GM12801 (cell line): ENCODE measurements around the gene ITIH4.

Experiments
- TF ChIP-seq, protein P1 (sequence below): IDR thresholded peaks from one replicate; pipeline ENCODE4 v1.5.1; 2011; ENCODE audit warnings: control low read depth; ENCODE audit not compliant: insufficient read length; ENCODE audit errors: extremely low read depth

Gene ITIH4

DNA sequence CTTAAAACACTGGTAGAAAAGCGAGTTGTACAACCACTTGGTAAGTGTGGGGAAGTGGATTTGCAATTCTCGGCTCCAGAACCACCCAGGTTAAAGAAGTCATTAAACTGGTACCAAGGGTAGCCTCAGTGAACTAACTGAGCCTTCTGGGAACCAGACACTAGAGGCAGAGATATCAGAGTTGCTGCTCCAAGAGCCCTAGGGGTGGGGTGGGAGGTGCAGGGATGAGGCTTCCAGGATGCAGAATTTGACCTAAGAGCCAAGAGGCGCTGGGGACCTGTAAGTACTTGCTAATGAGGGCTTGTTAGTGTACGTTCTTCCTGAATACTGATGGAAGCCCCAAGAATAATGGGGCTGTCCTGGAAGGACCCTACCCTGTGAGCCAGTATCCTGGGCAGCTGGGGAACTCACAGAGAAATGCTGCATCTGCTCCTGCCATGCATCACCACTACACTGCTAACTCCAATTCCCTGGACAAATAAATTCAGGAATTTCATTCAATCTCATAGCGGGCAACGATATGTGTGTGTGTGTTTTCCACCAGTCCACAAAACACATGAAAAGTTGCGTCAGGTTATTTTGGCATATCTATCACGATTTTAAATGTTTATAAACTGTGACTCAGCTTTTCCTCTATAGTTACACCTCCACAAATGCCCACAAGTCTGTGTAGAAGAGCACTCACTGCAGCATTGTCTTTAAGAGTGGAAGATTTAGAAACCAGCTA, 43.1 kb upstream of the ITIH4 start:
- TF ChIP-seq, protein P1, sequence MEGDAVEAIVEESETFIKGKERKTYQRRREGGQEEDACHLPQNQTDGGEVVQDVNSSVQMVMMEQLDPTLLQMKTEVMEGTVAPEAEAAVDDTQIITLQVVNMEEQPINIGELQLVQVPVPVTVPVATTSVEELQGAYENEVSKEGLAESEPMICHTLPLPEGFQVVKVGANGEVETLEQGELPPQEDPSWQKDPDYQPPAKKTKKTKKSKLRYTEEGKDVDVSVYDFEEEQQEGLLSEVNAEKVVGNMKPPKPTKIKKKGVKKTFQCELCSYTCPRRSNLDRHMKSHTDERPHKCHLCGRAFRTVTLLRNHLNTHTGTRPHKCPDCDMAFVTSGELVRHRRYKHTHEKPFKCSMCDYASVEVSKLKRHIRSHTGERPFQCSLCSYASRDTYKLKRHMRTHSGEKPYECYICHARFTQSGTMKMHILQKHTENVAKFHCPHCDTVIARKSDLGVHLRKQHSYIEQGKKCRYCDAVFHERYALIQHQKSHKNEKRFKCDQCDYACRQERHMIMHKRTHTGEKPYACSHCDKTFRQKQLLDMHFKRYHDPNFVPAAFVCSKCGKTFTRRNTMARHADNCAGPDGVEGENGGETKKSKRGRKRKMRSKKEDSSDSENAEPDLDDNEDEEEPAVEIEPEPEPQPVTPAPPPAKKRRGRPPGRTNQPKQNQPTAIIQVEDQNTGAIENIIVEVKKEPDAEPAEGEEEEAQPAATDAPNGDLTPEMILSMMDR, result no peak

DNA sequence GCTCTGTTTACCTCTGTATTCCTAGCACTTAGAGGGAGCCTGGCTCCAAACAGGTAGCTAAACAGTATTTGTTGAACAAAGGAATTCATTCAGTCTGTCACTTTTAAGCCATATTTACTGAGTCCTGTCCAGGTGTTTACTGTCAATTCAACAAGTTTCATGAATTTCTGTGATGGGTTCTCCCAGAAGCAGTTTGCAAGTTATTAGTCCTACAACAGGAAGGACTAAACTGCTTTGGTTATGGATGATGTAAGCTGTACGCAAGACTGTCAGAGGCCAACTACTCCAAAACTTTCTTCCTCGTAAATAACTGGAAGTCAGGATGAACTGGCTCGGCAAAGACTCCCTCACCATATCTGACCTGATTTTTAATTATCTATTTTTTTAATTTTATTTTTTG, 41.8 kb upstream of the ITIH4 start:
- TF ChIP-seq, protein P1, result no peak

DNA sequence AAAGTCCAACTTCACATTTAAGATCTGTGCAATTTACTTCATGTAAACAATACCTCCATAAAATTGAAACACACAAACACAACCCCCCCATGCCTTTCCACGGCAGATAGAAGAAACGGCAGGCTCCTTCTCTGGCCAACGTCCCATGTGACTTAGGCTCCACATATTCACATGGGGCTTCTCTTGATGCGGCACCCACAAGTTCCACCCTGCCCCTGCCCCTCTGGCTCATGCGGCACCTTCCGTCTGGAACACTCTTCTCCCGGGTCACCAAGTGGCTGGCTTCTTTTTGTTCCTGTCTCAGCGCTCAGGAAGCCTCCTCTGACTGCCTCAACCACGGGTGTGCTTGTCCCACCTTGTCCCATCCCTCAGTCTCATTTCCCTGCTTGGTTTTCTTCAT, 41.3 kb upstream of the ITIH4 start:
- TF ChIP-seq, protein P1, result no peak

DNA sequence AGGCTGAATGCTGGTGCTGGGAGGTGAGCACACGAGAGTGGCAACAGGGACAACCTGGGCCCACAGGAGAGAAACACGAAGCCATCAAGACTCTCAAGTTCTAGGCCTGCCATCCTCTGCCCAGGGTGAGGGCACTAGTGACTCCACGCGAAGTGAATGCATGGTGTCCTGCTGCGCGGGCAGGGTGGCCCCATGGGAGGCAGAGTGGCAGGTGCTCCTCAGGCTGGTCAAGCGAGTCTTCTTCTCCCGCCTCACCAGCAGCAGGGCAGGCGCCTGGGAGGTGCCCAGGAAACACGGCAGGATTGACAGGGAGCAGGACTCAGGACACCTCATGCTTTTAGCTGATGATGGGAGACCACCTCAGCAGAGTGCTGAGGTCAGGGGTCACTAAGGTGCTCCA, 40.0 kb upstream of the ITIH4 start:
- TF ChIP-seq, protein P1, result no peak

DNA sequence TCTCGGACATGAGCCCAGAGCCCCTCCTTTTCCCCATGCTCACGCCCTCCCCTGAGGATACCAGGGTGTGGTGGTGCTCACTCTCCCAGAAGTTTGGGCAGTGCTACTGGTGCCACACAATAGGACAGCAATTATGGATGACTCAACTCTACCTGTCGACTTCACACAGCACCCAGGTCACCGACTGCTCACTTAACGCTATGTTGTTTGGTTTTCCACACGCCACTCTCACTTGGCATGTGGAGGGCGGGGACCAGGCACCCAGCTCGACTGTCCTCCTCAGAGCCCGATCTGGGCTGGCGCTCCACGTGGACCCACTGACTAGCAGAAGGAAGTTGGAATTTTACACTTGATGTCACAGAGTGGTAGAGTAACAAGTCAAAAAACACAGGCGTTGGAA, 36.0 kb upstream of the ITIH4 start:
- TF ChIP-seq, protein P1, result no peak

DNA sequence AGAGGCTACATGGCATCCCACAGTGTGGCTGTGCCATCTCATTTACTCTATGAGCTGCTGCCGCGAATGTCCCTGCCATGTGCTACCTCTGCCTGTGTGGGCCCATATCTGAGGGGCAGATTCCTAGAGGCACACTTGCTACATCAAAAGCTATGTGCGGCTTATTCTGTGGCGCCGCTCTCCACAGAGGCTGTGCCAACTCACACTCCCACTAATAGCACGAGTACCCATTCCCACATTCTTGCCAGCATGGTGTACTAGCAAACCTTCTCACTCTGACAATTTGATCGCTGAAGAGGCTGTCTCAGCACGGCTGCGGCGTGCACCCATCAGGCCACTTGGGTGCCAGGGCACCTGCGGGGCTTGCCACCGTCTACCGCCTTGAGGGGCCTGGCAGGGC, 35.5 kb upstream of the ITIH4 start:
- TF ChIP-seq, protein P1, result no peak

DNA sequence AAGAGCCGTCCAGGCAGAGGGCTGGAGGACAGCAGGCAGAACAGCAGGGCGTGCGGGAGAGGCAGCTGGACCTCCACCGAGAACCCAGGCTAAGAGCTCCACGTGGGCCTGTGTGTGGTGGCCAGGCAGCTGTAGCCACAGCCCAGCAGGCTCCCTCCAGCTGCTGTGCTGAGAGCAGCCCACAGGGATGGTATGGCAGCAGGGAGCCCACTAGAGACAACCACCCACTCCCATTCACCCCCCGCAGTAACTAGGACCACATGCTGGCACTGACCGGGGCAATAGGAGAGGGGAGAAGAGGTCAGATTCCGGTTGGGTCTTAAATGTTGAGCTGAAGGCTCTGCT, 29.9 kb upstream of the ITIH4 start:
- TF ChIP-seq, protein P1, result no peak
